ENCODE results near the gene PLRG1.
"Not testable (repeated sequence)": the region's sequence is repeated elsewhere in the genome, so short reads cannot be mapped to it uniquely, and the experiment has no call there.

DNA sequence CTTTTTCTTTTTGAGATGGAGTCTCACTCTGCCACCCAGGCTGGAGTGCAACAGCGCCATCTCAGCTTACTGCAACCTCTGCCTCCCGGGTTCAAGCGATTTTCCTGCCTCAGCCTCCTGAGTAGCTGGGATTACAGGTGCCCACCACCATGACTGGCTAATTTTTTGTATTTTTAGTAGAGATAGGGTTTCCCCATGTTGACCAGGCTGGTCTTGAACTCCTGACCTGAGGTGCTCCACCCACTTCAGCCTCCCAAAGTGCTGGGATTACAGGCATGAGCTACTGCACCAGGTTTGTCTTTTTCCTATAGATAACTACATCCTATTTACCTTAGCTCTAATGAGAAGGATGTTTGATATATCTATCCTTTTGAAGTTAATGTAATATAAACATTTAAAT lies 44.1 kb upstream of the PLRG1 start:
- TF ChIP-seq, protein P1, sequence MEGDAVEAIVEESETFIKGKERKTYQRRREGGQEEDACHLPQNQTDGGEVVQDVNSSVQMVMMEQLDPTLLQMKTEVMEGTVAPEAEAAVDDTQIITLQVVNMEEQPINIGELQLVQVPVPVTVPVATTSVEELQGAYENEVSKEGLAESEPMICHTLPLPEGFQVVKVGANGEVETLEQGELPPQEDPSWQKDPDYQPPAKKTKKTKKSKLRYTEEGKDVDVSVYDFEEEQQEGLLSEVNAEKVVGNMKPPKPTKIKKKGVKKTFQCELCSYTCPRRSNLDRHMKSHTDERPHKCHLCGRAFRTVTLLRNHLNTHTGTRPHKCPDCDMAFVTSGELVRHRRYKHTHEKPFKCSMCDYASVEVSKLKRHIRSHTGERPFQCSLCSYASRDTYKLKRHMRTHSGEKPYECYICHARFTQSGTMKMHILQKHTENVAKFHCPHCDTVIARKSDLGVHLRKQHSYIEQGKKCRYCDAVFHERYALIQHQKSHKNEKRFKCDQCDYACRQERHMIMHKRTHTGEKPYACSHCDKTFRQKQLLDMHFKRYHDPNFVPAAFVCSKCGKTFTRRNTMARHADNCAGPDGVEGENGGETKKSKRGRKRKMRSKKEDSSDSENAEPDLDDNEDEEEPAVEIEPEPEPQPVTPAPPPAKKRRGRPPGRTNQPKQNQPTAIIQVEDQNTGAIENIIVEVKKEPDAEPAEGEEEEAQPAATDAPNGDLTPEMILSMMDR (IDR thresholded peaks at IDR 0.05), result not testable (repeated sequence)
- TF ChIP-seq POLR2A (IDR thresholded peaks at IDR 0.05), result not testable (repeated sequence)

Data from esophagus squamous epithelium (tissue), 4 donors.